Measurements from ENCODE around the gene PIK3CB. TPM values are rescaled to one million over a fixed set of nuclear protein-coding genes. Genes with fewer than 3 reads are reported as not detected.
A peak's percentile ranks its signal among the peaks of the same experiment; 100 is the strongest.
"Not testable (repeated sequence)": the region's sequence is repeated elsewhere in the genome, so short reads cannot be mapped to it uniquely, and the experiment has no call there.

The PIK3CB gene
- total RNA-seq, 1 experiment from 2014 or later = 6.6 TPM

GRCh38 chr3:138806376-138807080 lies 28.2 kb downstream of the PIK3CB start:
- DNase-seq (ENCODE audit: low read depth) = no peak

- DNase-seq (ENCODE audit: low read depth) = no peak
Observed at GRCh38 chr3:138803006-138803653, 31.6 kb downstream of the PIK3CB start.

GRCh38 chr3:138802223-138802622 lies 32.5 kb downstream of the PIK3CB start:
- DNase-seq (ENCODE audit: low read depth) = not testable (repeated sequence)

- DNase-seq (ENCODE audit: low read depth) = no peak
Observed at GRCh38 chr3:138801792-138802191, 32.9 kb downstream of the PIK3CB start.

GRCh38 chr3:138800248-138800647 lies 34.5 kb downstream of the PIK3CB start:
- DNase-seq (ENCODE audit: low read depth) = no peak

GRCh38 chr3:138799822-138800221 lies 34.9 kb downstream of the PIK3CB start:
- no peak for DNase-seq (ENCODE audit: low read depth)

- no peak for DNase-seq (ENCODE audit: low read depth)
Observed at GRCh38 chr3:138797508-138798038, 37.2 kb downstream of the PIK3CB start.

- DNase-seq (ENCODE audit: low read depth) = no peak
Observed at GRCh38 chr3:138796761-138797160, 38.0 kb downstream of the PIK3CB start.

- no peak for DNase-seq (ENCODE audit: low read depth)
Observed at GRCh38 chr3:138786788-138787271, 47.9 kb downstream of the PIK3CB start.

- DNase-seq (ENCODE audit: low read depth) = no peak
Observed at GRCh38 chr3:138785951-138786350, 48.8 kb downstream of the PIK3CB start.

GRCh38 chr3:138785362-138785857 lies 49.3 kb downstream of the PIK3CB start:
- not testable (repeated sequence) for DNase-seq (ENCODE audit: low read depth)

GRCh38 chr3:138782755-138783154 lies 52.0 kb downstream of the PIK3CB start:
- no peak for DNase-seq (ENCODE audit: low read depth)

GRCh38 chr3:138781012-138781470 lies 53.7 kb downstream of the PIK3CB start:
- DNase-seq (ENCODE audit: low read depth) = peak; percentile 54

GRCh38 chr3:138778643-138779042 lies 56.1 kb downstream of the PIK3CB start:
- no peak for DNase-seq (ENCODE audit: low read depth)

- no peak for DNase-seq (ENCODE audit: low read depth)
Observed at GRCh38 chr3:138776961-138777360, 57.8 kb downstream of the PIK3CB start.

- DNase-seq (ENCODE audit: low read depth) = no peak
Observed at GRCh38 chr3:138775254-138775595, 59.5 kb downstream of the PIK3CB start.

GRCh38 chr3:138774529-138775253 lies 60.0 kb downstream of the PIK3CB start:
- DNase-seq (ENCODE audit: low read depth) = peak; percentile 97

- no peak for DNase-seq (ENCODE audit: low read depth)
Observed at GRCh38 chr3:138771585-138771984, 63.1 kb downstream of the PIK3CB start.

- DNase-seq (ENCODE audit: low read depth) = no peak
Observed at GRCh38 chr3:138769616-138770015, 65.1 kb downstream of the PIK3CB start.

- no peak for DNase-seq (ENCODE audit: low read depth)
Observed at GRCh38 chr3:138768946-138769345, 65.8 kb downstream of the PIK3CB start.

GRCh38 chr3:138768125-138768524 lies 66.6 kb downstream of the PIK3CB start:
- DNase-seq (ENCODE audit: low read depth) = no peak

- no peak for DNase-seq (ENCODE audit: low read depth)
Observed at GRCh38 chr3:138767498-138768104, 67.1 kb downstream of the PIK3CB start.

Data from Daoy (cell line).